ENCODE measurements around the gene PRR5L.

PRR5L gene

GRCh38 chr11:36311926-36312595 lies 16.0 kb downstream of the PRR5L start:
- H3K79me2 ChIP-seq (ENCODE audit: low read length) = no peaks in the 10 kb centered on the region
- H3K27me3 ChIP-seq (replicated peaks; ENCODE audit: insufficient read depth, low read length) = no peaks in the 10 kb centered on the region
- H3K9me3 ChIP-seq (replicated peaks; ENCODE audit: insufficient read depth, low read length) = no peaks in the 10 kb centered on the region
- no peak overlapping the region for H3K4me3 ChIP-seq (ENCODE audit: low read length)
- no peaks in the 10 kb centered on the region for H3K9me2 ChIP-seq (replicated peaks; ENCODE audit: insufficient read depth, low read length)
- H4K20me1 ChIP-seq (ENCODE audit: insufficient read depth, low read length) = no peaks in the 10 kb centered on the region
- H3K27ac ChIP-seq (ENCODE audit: low read length) = no peak overlapping the region
- DNase-seq = no peak
- no peaks in the 10 kb centered on the region for H3K4me1 ChIP-seq (ENCODE audit: low read length)
- H3K36me3 ChIP-seq (replicated peaks; ENCODE audit: insufficient read depth, low read length) = no peaks in the 10 kb centered on the region
- H2AFZ ChIP-seq (ENCODE audit: low read length) = no peak overlapping the region
- TF ChIP-seq CTCF (IDR thresholded peaks at IDR 0.05; ENCODE audit: low read length) (no peak), EZH2phosphoT487 (IDR thresholded peaks at IDR 0.05; ENCODE audit: low read length) (no peak), EZH2 (optimal IDR thresholded peaks at IDR 0.05; ENCODE audit: low read depth, low read length) (no peak)
- no peaks in the 10 kb centered on the region for H3F3A ChIP-seq (ENCODE audit: insufficient read depth, low read length)
- H3K9ac ChIP-seq (ENCODE audit: low read length) = no peak overlapping the region
- H3K4me2 ChIP-seq (ENCODE audit: low read depth, low read length) = no peak overlapping the region

- Histone ChIP-seq H3K27ac (ENCODE audit: low read length) (no peak overlapping the region), H3K9me2 (replicated peaks; ENCODE audit: insufficient read depth, low read length) (no peaks in the 10 kb centered on the region), H3K9ac (ENCODE audit: low read length) (no peak overlapping the region), H3K4me2 (ENCODE audit: low read depth, low read length) (no peak overlapping the region), H3K36me3 (replicated peaks; ENCODE audit: insufficient read depth, low read length) (no peaks in the 10 kb centered on the region), H3K9me3 (replicated peaks; ENCODE audit: insufficient read depth, low read length) (no peaks in the 10 kb centered on the region), H3K4me3 (ENCODE audit: low read length) (no peak overlapping the region), H3F3A (ENCODE audit: insufficient read depth, low read length) (no peaks in the 10 kb centered on the region), H3K79me2 (ENCODE audit: low read length) (no peaks in the 10 kb centered on the region), H3K4me1 (ENCODE audit: low read length) (no peaks in the 10 kb centered on the region), H4K20me1 (ENCODE audit: insufficient read depth, low read length) (no peaks in the 10 kb centered on the region), H3K27me3 (replicated peaks; ENCODE audit: insufficient read depth, low read length) (no peaks in the 10 kb centered on the region), H2AFZ (ENCODE audit: low read length) (no peak overlapping the region)
- TF ChIP-seq EZH2phosphoT487 (IDR thresholded peaks at IDR 0.05; ENCODE audit: low read length) (no peak), CTCF (IDR thresholded peaks at IDR 0.05; ENCODE audit: low read length) (no peak), EZH2 (optimal IDR thresholded peaks at IDR 0.05; ENCODE audit: low read depth, low read length) (no peak)
- no peak for DNase-seq
Observed at GRCh38 chr11:36312611-36313472, 16.8 kb downstream of the PRR5L start.

GRCh38 chr11:36313750-36314433 lies 17.8 kb downstream of the PRR5L start:
- no peak for DNase-seq
- H3K79me2 ChIP-seq (ENCODE audit: low read length) = no peaks in the 10 kb centered on the region
- TF ChIP-seq EZH2phosphoT487 (IDR thresholded peaks at IDR 0.05; ENCODE audit: low read length) = no peak
- no peak for TF ChIP-seq CTCF (IDR thresholded peaks at IDR 0.05; ENCODE audit: low read length)
- no peak for TF ChIP-seq EZH2 (optimal IDR thresholded peaks at IDR 0.05; ENCODE audit: low read depth, low read length)

More at GRCh38 chr11:36313750-36314433, 17.8 kb downstream of the PRR5L start:
- Histone ChIP-seq H3K9me2 (replicated peaks; ENCODE audit: insufficient read depth, low read length) (no peaks in the 10 kb centered on the region), H3F3A (ENCODE audit: insufficient read depth, low read length) (no peaks in the 10 kb centered on the region), H3K27ac (ENCODE audit: low read length) (no peak overlapping the region), H3K4me3 (ENCODE audit: low read length) (no peak overlapping the region), H3K4me1 (ENCODE audit: low read length) (no peaks in the 10 kb centered on the region), H3K9me3 (replicated peaks; ENCODE audit: insufficient read depth, low read length) (no peaks in the 10 kb centered on the region), H3K4me2 (ENCODE audit: low read depth, low read length) (no peak overlapping the region), H3K27me3 (replicated peaks; ENCODE audit: insufficient read depth, low read length) (no peaks in the 10 kb centered on the region), H3K36me3 (replicated peaks; ENCODE audit: insufficient read depth, low read length) (no peaks in the 10 kb centered on the region), H2AFZ (ENCODE audit: low read length) (no peak overlapping the region), H3K9ac (ENCODE audit: low read length) (no peak overlapping the region), H4K20me1 (ENCODE audit: insufficient read depth, low read length) (no peaks in the 10 kb centered on the region)

Measured in MM.1S (cell line).